ENCODE data around the gene IFITM1. TPM values are rescaled to one million over a fixed set of nuclear protein-coding genes. Genes with fewer than 3 reads are reported as not detected.
A peak's percentile ranks its signal among the peaks of the same experiment; 100 is the strongest.

Gene IFITM1
- total and polyA plus RNA-seq, 9 of the 15 experiments (the other 6 are each of a cell fraction or from before 2014, with no cell fraction given), result 691 to 5,579 (median 974) TPM

- ChIA-PET CTCF (ENCODE audit: low intra/inter-chr PET ratio) (interaction anchor here (0.9 kb wide), 1 partner anchor 110 kb away, joined by 3 read pairs; no protein-coding TSS in a partner anchor), POLR2A (interaction anchor here (0.6 to 1.2 kb wide), 3 partner anchors 32 to 144 kb away, joined by 3 read pairs; no protein-coding TSS in a partner anchor)
- Histone ChIP-seq H2AFZ (ENCODE audit: low read depth, low read length) (peak overlapping the region; percentile 34; the same call in 1 of the 2 replicates), H3K27ac (ENCODE audit: extremely low read depth, low read depth, low read length) (no peak overlapping the region; the same call in 2 of the 3 replicates), H3K79me2 (ENCODE audit: control insufficient read depth, insufficient read depth, low read length) (peaks cover 3% of the 10 kb centered on the region; the same call in 1 of the 3 replicates), H3K9me3 (replicated peaks; ENCODE audit: control insufficient read depth, insufficient read depth, low read depth, low read length) (peaks cover 13% of the 10 kb centered on the region), H3K36me3 (ENCODE audit: control insufficient read depth, insufficient read depth, low read length) (no peaks in the 10 kb centered on the region; the same call in 2 of the 3 replicates), H3K4me2 (ENCODE audit: insufficient read depth, low read length) (peak overlapping the region; percentile 25; the same call in 1 of the 2 replicates), H3K9ac (ENCODE audit: insufficient read depth in 1 of 2, low read depth in 2 of 2, low read length in 2 of 2) (no peak overlapping the region; a peak in 1 of 4 replicates), H4K20me1 (replicated peaks; ENCODE audit: control insufficient read depth, insufficient read depth, low read length) (no peaks in the 10 kb centered on the region), H3K27me3 (ENCODE audit: control insufficient read depth in 2 of 2, insufficient read depth in 2 of 2, low read length in 2 of 2) (peaks cover 0 to 4% of the 10 kb centered on the region in 2 experiments; a peak in 2 of 5 replicates), H3K4me3 (no peak overlapping the region), H3K4me1 (replicated peaks in 1 of 2; ENCODE audit: control insufficient read depth in 2 of 2, insufficient read depth in 2 of 2, low read length in 2 of 2) (peaks cover 7 to 55% of the 10 kb centered on the region in 2 experiments), H3K9me1 (ENCODE audit: control insufficient read depth, insufficient read depth, low read length) (peaks cover 2% of the 10 kb centered on the region)
- no TSS peak for BruUV-seq (replicated peaks)
- no peak for ATAC-seq
- intact Hi-C loops (cut with micrococcal nuclease) (no loop called here), in situ Hi-C loops (cut with MboI) (loop anchor here (10.0 kb wide), 1 partner anchor 146 kb away; no protein-coding TSS in a partner anchor)
- no peak for TF ChIP-seq SETDB1 (IDR thresholded peaks at IDR 0.05; ENCODE audit: low read length)
- no peak for FAIRE-seq
- 52% methylated on average over 20 of the region's 22 CpGs for WGBS (ENCODE audit: insufficient coverage, low coverage, missing lambda C conversion rate)
- peak in 2 of 4 experiments; percentile 9 to 23 for DNase-seq (ENCODE audit: extremely low read depth in 1 of 4, low spot score in 3 of 4)
These were observed 46.8 kb downstream of the IFITM1 start for GRCh38 chr11:360326-361280.

Measured in K562 (cell line).